ENCODE results near the gene PEMT.

DNA sequence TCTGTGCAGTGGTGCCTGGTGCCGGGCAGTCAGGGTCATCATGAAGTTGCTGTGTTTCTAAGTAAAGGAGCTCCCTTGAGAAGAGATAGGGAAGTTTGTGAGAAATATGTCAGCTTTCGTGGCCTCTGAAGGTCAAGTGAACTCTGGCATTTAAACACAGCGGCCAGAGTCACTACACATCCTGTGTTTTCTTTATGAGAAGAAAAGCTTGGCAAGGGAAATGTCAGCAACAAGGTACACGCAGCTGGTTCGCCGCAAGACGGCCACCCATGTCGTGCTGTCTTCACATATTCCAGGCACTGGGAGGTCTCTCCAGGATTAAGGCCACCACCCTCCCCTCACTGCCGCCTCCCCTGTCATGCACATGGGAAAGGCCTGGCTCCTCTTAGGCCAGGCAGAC is 33.2 kb upstream of the PEMT start:
- TF ChIP-seq YY1 (IDR thresholded peaks at IDR 0.05; ENCODE audit: insufficient read depth, insufficient read length), result no peak
- no peak for TF ChIP-seq ZNF274 (IDR thresholded peaks at IDR 0.05; ENCODE audit: low read depth, low read length)
